ENCODE data around the gene SERTAD2. TPM values are rescaled to one million over a fixed set of nuclear protein-coding genes. Genes with fewer than 3 reads are reported as not detected.

Gene SERTAD2
- total RNA-seq, 4 donors from 2014 or later = 8.7 to 10.3 (median 9.8) TPM

DNA sequence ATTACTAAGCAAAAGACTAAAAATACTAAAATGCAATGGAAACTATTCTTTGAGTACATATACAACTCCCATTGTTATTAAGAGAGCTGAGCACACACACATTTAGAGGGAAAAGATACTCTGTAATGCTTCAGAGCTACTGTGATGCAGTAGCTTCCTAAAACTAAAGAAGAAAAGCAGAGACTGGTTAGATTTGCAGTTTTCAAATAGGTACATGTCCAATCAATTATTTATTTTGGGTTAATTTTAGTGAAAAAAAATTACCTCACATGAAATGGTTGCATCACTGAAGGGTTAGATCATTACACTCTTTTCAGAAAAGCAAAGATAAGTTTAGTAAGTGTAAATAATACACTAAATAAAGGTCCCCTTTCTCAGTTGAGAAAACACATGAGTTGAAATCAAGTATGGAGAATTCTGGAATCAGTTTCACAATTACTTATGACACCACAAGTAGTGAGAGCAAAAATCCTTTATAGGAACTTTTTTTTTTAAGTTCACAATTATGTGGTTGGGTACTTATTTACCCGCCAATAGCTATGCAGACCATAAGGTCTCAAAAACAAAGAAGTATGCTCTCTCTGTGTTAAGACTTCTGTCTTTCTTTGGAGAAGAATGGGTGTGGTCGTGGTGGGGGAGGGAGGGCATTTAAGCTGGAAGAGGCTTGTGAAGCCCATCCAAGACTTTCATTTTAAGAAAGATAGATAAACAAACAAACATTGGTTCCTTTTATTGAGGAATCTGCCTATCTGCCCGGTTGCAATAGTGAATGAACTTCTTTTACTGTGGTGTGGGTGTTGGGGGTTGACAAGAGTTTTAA, 25.3 kb upstream of the SERTAD2 start:
- no peak for DNase-seq
- Histone ChIP-seq H3K4me3 (no peak overlapping the region), H3K27ac (no peak overlapping the region), H3K9me3 (no peaks in the 10 kb centered on the region), H3K27me3 (no peaks in the 10 kb centered on the region), H3K4me1 (no peaks in the 10 kb centered on the region), H3K36me3 (no peaks in the 10 kb centered on the region)
- TF ChIP-seq, protein P1, sequence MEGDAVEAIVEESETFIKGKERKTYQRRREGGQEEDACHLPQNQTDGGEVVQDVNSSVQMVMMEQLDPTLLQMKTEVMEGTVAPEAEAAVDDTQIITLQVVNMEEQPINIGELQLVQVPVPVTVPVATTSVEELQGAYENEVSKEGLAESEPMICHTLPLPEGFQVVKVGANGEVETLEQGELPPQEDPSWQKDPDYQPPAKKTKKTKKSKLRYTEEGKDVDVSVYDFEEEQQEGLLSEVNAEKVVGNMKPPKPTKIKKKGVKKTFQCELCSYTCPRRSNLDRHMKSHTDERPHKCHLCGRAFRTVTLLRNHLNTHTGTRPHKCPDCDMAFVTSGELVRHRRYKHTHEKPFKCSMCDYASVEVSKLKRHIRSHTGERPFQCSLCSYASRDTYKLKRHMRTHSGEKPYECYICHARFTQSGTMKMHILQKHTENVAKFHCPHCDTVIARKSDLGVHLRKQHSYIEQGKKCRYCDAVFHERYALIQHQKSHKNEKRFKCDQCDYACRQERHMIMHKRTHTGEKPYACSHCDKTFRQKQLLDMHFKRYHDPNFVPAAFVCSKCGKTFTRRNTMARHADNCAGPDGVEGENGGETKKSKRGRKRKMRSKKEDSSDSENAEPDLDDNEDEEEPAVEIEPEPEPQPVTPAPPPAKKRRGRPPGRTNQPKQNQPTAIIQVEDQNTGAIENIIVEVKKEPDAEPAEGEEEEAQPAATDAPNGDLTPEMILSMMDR (IDR thresholded peaks at IDR 0.05) = no peak
- TF ChIP-seq POLR2A (IDR thresholded peaks at IDR 0.05) = no peak

DNA sequence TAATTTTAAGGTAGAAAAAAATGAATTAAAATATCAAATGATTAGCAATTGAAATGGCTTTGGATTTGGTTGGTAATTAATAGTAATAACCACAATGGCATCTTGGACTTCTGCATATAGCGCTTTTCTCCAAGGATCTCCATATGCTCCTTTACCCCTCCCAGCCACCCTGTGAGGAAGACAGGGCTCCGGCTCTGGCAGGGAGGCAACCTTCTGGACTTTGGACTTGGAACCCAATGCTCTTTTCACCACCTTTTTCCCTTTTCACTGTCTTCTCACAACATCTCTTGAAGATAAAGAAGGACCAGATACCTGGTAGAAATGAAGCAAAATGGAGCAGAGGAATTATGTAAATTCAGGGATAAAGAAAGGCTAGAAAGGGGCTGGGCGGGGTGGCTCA, 23.8 kb upstream of the SERTAD2 start:
- Histone ChIP-seq H3K27ac (no peak overlapping the region), H3K36me3 (no peaks in the 10 kb centered on the region), H3K9me3 (no peaks in the 10 kb centered on the region), H3K4me3 (no peak overlapping the region), H3K4me1 (no peaks in the 10 kb centered on the region), H3K27me3 (no peaks in the 10 kb centered on the region)
- no peak for DNase-seq
- TF ChIP-seq, protein P1 (IDR thresholded peaks at IDR 0.05) = no peak

DNA sequence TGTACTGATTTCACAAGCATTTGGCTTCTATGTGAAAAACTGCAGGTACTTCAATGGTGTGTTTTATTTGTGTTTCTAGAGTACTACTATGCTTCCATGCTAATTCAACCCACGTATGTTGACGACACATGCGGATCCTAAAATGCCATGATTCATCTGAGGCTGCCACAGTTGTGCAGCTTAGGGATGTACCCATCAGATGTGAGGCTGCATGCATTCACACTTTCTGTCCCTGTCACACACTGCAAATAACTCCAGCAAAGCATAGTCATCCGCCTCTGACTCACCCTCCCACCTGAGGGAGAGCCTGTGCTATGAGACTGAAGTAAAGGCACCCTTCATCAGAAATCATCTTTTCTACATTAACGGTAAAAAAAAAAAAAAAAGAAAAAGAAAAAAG, 22.1 kb upstream of the SERTAD2 start:
- no peaks in the 10 kb centered on the region for H3K9me3 ChIP-seq
- TF ChIP-seq POLR2A (IDR thresholded peaks at IDR 0.05) = no peak
- TF ChIP-seq, protein P1 (IDR thresholded peaks at IDR 0.05) = no peak
- no peak overlapping the region for H3K27ac ChIP-seq
- H3K4me3 ChIP-seq = no peak overlapping the region
- H3K4me1 ChIP-seq = no peaks in the 10 kb centered on the region
- H3K36me3 ChIP-seq = no peaks in the 10 kb centered on the region
- no peak for DNase-seq
- H3K27me3 ChIP-seq = no peaks in the 10 kb centered on the region

DNA sequence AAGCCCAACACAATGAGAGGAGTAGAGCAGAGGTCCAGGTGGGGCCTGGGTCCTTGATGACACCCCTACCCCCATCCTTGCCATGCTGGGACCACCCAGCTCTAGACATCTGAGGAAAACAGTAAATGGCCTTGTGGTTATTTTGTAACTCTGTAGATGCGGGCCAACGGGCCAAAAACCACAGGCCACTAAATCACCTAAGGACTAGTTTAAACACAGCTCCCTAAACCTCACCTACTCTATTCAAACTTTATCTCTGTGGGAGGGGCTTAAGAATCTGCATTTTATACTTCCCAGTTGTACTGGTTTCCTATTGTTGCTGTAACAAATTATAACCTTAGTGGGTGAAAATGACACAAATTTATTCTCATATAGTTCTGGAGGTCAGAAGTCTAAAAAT, 19.0 kb upstream of the SERTAD2 start:
- peaks cover 0 to 2% (median 0%) of the 10 kb centered on the region in 4 donors for H3K4me1 ChIP-seq
- no peaks in the 10 kb centered on the region for H3K36me3 ChIP-seq
- no peak overlapping the region for H3K4me3 ChIP-seq
- DNase-seq = no peak
- no peak for TF ChIP-seq POLR2A (IDR thresholded peaks at IDR 0.05)
- TF ChIP-seq, protein P1 (IDR thresholded peaks at IDR 0.05) = no peak
- no peaks in the 10 kb centered on the region for H3K9me3 ChIP-seq
- H3K27ac ChIP-seq = no peak overlapping the region
- H3K27me3 ChIP-seq = no peaks in the 10 kb centered on the region

DNA sequence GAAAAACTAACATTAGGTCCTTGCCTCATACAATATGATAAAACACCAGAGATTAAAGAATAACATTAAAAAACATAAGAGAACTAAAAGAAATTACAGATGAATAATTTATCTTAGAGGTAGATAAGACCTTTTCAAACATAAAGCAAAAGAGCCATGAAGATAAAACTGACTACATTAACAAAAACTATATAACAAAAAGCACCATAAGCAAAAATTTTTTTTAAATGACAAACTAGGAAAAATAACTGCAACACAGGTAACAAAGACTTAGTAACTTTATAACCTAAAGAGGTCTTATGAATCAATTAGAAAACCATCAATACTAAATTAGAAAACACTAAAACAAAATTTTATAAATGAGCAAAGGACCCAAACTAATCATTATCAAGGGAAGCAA, 16.3 kb upstream of the SERTAD2 start:
- no peak overlapping the region for H3K27ac ChIP-seq
- TF ChIP-seq, protein P1 (IDR thresholded peaks at IDR 0.05) = no peak
- no peak for TF ChIP-seq POLR2A (IDR thresholded peaks at IDR 0.05)
- DNase-seq = no peak
- peaks cover 0 to 13% (median 0%) of the 10 kb centered on the region in 4 donors for H3K4me1 ChIP-seq
- no peaks in the 10 kb centered on the region for H3K36me3 ChIP-seq
- H3K27me3 ChIP-seq = no peaks in the 10 kb centered on the region
- no peak overlapping the region for H3K4me3 ChIP-seq
- H3K9me3 ChIP-seq = no peaks in the 10 kb centered on the region
